Left ventricle myocardium inferior (tissue), 1 donor: ENCODE results near the gene RPUSD1. TPM values are rescaled to one million over a fixed set of nuclear protein-coding genes. Genes with fewer than 3 reads are reported as not detected.

Source experiments
- DNase-seq: peaks from one replicate; pipeline ENCODE4 v3.0.0-alpha.2; 2020
- H3K27ac ChIP-seq: fragments of 200-600 bp; replicated peaks from 2 replicates; pipeline ENCODE4 v1.8.0; 2021
- H3K27me3 ChIP-seq: fragments of 200-600 bp; 2 replicates; pipeline ENCODE4 v1.8.0; 2021; ENCODE audit warnings: low read depth
- H3K36me3 ChIP-seq: fragments of 200-600 bp; 2 replicates; pipeline ENCODE4 v1.8.0; 2021
- H3K4me1 ChIP-seq: fragments of 200-600 bp; 2 replicates; pipeline ENCODE4 v1.8.0; 2021
- H3K4me3 ChIP-seq: fragments of 200-600 bp; 2 replicates; pipeline ENCODE4 v1.8.0; 2021; ENCODE audit warnings: mild to moderate bottlenecking, moderate library complexity
- H3K9me3 ChIP-seq: fragments of 200-600 bp; replicated peaks from 2 replicates; pipeline ENCODE4 v1.8.0; 2021
- CTCF ChIP-seq: fragments of 200-600 bp; IDR thresholded peaks from 2 replicates; pipeline ENCODE4 v1.8.0; 2021; ENCODE audit warnings: antibody characterized with exemption, mild to moderate bottlenecking, borderline replicate concordance
- intact Hi-C: fragments of 100-400 bp; cut with micrococcal nuclease; formaldehyde crosslinking; loops from one replicate; pipeline ENCODE4 v1.11.0; 2022
- total RNA-seq: library from RNA; stranded (reverse); fragmentation: NEBNext Ultra II Directional; extraction: Animal tissue kit (Norgen Biotek cat#: 25700); gene quantifications from one replicate; pipeline ENCODE4 v1.2.1, GENCODE V29; 2021
- donor health status: DM: no; HTN: yes; CAD: no; lungs with severe emphysema.

Gene RPUSD1
- total RNA-seq, 1 donor from 2014 or later, result 10.6 TPM

- intact Hi-C loops, result loop anchor here (10.0 kb wide), 1 partner anchor 238 kb away; no protein-coding TSS in a partner anchor
- no peak for DNase-seq
- H3K36me3 ChIP-seq, result no peaks in the 10 kb centered on the region
- H3K4me1 ChIP-seq, result peaks cover 12% of the 10 kb centered on the region
- no peak overlapping the region for H3K4me3 ChIP-seq
- H3K9me3 ChIP-seq, result peaks cover under 1% of the 10 kb centered on the region
- H3K27ac ChIP-seq, result no peak overlapping the region
- peaks cover 96% of the 10 kb centered on the region for H3K27me3 ChIP-seq
- no peak for TF ChIP-seq CTCF
Measured at GRCh38 chr16:817001-817906, 29.1 kb upstream of the RPUSD1 start.

DNA sequence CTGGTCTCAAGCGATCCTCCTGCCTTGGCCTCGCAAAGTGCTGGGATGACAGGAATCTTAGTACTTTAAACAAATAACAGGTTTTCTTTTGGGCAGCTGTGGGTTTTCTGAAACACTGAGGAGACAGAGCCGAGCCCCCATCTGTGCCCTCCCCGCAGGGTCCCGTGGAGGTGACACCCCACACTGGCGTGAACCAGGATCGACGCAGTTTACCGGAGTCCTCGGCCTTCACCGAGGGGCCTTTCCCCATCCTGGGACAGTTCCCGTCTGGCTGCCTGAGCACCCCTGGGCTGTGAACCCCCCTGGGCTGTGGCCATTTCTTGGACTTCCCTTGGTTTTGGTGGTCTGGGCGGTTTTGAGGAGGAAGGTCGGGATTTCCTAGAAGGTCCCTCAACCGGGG lies 27.7 kb upstream of the RPUSD1 start:
- intact Hi-C loops, result loop anchor here (10.0 kb wide), 1 partner anchor 239 kb away; no protein-coding TSS in a partner anchor
- peaks cover 12% of the 10 kb centered on the region for H3K4me1 ChIP-seq
- peaks cover 93% of the 10 kb centered on the region for H3K27me3 ChIP-seq
- H3K27ac ChIP-seq, result no peak overlapping the region
- no peak for TF ChIP-seq CTCF
- peaks cover 5% of the 10 kb centered on the region for H3K9me3 ChIP-seq
- no peak for DNase-seq
- no peaks in the 10 kb centered on the region for H3K36me3 ChIP-seq
- H3K4me3 ChIP-seq, result no peak overlapping the region

DNA sequence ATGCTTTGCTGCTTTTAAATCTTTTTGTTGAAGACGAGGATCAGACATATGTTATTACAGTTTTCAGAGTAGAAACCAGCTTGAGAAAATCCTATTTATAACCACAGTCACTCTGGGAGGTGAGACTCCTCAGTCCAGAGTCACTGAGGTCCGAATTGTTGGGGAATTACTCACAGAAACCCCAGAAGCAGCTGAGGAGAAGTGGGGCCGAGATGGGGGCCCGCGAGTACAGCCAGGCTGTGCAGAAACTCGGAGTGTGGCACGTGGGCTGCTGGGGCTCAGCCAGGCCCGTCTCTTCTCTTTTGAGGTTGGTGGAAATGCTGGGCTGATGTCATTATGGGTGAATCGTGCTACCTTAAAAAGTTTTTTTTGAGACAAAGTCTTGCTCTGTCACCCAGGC lies 26.8 kb upstream of the RPUSD1 start:
- Histone ChIP-seq H3K36me3 (no peaks in the 10 kb centered on the region), H3K27ac (no peak overlapping the region), H3K4me3 (no peak overlapping the region), H3K27me3 (peaks cover 86% of the 10 kb centered on the region), H3K4me1 (peaks cover 12% of the 10 kb centered on the region), H3K9me3 (peaks cover 5% of the 10 kb centered on the region)
- TF ChIP-seq CTCF, result no peak
- intact Hi-C loops, result loop anchor here (10.0 kb wide), 1 partner anchor 240 kb away; no protein-coding TSS in a partner anchor
- DNase-seq, result no peak

DNA sequence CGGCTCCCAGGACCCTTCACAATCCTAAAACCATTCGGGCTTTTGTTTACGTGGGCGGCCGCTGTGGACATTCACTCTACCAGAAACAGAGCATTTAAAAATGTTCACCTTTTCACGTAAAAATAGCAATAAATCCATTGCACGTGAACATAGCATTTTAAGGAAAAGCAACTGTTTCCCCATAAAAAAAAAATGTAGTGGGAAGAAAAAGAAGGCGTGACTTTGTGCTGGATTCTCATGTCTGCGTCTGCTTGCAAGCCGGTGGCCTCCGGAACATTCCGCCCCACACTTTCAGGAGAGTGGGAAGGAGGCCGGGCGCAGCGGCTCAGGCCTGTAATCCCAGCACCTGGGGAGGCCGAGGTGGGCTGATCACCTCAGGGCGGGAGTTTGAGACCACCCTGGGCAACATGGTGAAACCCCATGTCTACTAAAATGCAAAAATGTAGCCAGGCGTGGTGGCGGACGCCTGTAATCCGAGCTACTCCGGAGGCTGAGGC lies 25.8 kb upstream of the RPUSD1 start:
- Histone ChIP-seq H3K4me3 (peak overlapping the region; percentile 55), H3K36me3 (no peaks in the 10 kb centered on the region), H3K27ac (no peak overlapping the region), H3K4me1 (peaks cover 12% of the 10 kb centered on the region), H3K9me3 (peaks cover 5% of the 10 kb centered on the region), H3K27me3 (peaks cover 76% of the 10 kb centered on the region)
- TF ChIP-seq CTCF, result no peak
- no peak for DNase-seq
- intact Hi-C loops, result loop anchor here (10.0 kb wide), 1 partner anchor 241 kb away; no protein-coding TSS in a partner anchor

- H3K9me3 ChIP-seq, result peaks cover 5% of the 10 kb centered on the region
- peaks cover 15% of the 10 kb centered on the region for H3K4me1 ChIP-seq
- DNase-seq, result peak; percentile 46
- H3K36me3 ChIP-seq, result no peaks in the 10 kb centered on the region
- peaks cover 70% of the 10 kb centered on the region for H3K27me3 ChIP-seq
- intact Hi-C loops, result loop anchor here (10.0 kb wide), 1 partner anchor 241 kb away; no protein-coding TSS in a partner anchor
- H3K4me3 ChIP-seq, result peak overlapping the region; percentile 55
- H3K27ac ChIP-seq, result no peak overlapping the region
- peak; percentile 77 for TF ChIP-seq CTCF
Measured at GRCh38 chr16:813204-813915, 25.2 kb upstream of the RPUSD1 start.
